BJ (cell line): ENCODE results near the gene ARL6IP5. TPM values are rescaled to one million over a fixed set of nuclear protein-coding genes. Genes with fewer than 3 reads are reported as not detected.

Source experiments
- CTCF ChIA-PET: fragments of 350-600 bp; formaldehyde crosslinking; extraction: SDS; loops from one replicate; lab custom pipeline; 2021; ENCODE audit warnings: antibody characterized with exemption, inconsistent platforms; lab: Yijun Ruan, JAX
- POLR2A ChIA-PET: fragments of 300-600 bp; sonication (Branson Sonifier 250); formaldehyde crosslinking; extraction: SDS; loops from one replicate; lab custom pipeline; 2021; ENCODE audit warnings: antibody characterized with exemption; lab: Charles Lee
- DNase-seq: peaks from one replicate; pipeline ENCODE4 v3.0.0-alpha.2; 2011; ENCODE audit warnings: low read depth
- H3K27me3 ChIP-seq: 2 replicates; pipeline ENCODE4 v1.6.0; 2011; ENCODE audit warnings: low read length; ENCODE audit not compliant: control insufficient read depth, insufficient read depth
- H3K36me3 ChIP-seq: 2 replicates; pipeline ENCODE4 v1.5.1; 2011; ENCODE audit warnings: low read length; ENCODE audit not compliant: control insufficient read depth, insufficient read depth
- H3K4me3 ChIP-seq: 2 replicates; pipeline ENCODE4 v1.5.1; 2011; ENCODE audit warnings: low read depth, mild to moderate bottlenecking, control low read depth, low read length
- CTCF ChIP-seq: IDR thresholded peaks from 2 replicates; pipeline ENCODE4 v1.5.1; 2011; ENCODE audit warnings: low read depth, mild to moderate bottlenecking, control low read depth, inconsistent platforms, low read length, moderate library complexity; ENCODE audit not compliant: insufficient read depth
- polyA minus RNA-seq: library from RNA; depleted of rRNA, polyadenylated mRNA; stranded (reverse); fragments of >200 nt; gene quantifications from 2 replicates; pipeline ENCODE4 v1.2.3, GENCODE V29; 2011; rRNA and poly(A)+ RNA removed
- polyA plus RNA-seq: library from polyadenylated mRNA; depleted of rRNA; stranded (reverse); fragments of >200 nt; gene quantifications from 2 replicates; pipeline ENCODE4 v1.2.3, GENCODE V29; 2011; rRNA removed

ARL6IP5 gene
- 129 TPM in 2 replicates for polyA plus RNA-seq
- polyA minus RNA-seq = 36.7 and 80.6 TPM in 2 replicates

- Histone ChIP-seq H3K4me3 (peak within 1 kb of the TSS; percentile 83), H3K27me3 (no peaks in the 10 kb centered on the region), H3K36me3 (no peaks in the 10 kb centered on the region)
- no peak for DNase-seq
- CTCF ChIA-PET = interaction anchor here (0.8 to 3.0 kb wide), 2 partner anchors 9 to 36 kb away, joined by 3 to 19 read pairs; partner anchors contain the start of gene LMOD3
- POLR2A ChIA-PET = no interaction called here
- no peak for TF ChIP-seq CTCF
These were observed at the start of gene ARL6IP5 for GRCh38 chr3:69084326-69085167. ARL6IP5 (plus strand) TSS chr3:69084937; CDS start chr3:69085048, 111 bp downstream.

- no peak for TF ChIP-seq CTCF
These were observed 40.1 kb upstream of the ARL6IP5 start for GRCh38 chr3:69044608-69045007.

GRCh38 chr3:69048990-69049389 lies 35.7 kb upstream of the ARL6IP5 start:
- no peak for DNase-seq
- ChIA-PET CTCF (no interaction called here), POLR2A (no interaction called here)
- TF ChIP-seq CTCF = no peak
- peaks cover 6% of the 10 kb centered on the region for H3K36me3 ChIP-seq
- no peaks in the 10 kb centered on the region for H3K27me3 ChIP-seq
- no peak overlapping the region for H3K4me3 ChIP-seq

More at GRCh38 chr3:69044608-69045007, 40.1 kb upstream of the ARL6IP5 start:
- peaks cover 12% of the 10 kb centered on the region for H3K36me3 ChIP-seq
- no peak overlapping the region for H3K4me3 ChIP-seq
- CTCF ChIA-PET = interaction anchor here (0.6 kb wide), 2 partner anchors 45 to 67 kb away, joined by 3 read pairs; no protein-coding TSS in a partner anchor
- POLR2A ChIA-PET = no interaction called here
- H3K27me3 ChIP-seq = no peaks in the 10 kb centered on the region
- DNase-seq = no peak

- peaks cover 3% of the 10 kb centered on the region for H3K36me3 ChIP-seq
- ChIA-PET CTCF (interaction anchor here (1.0 to 1.6 kb wide), 4 partner anchors 12 to 61 kb away, joined by 3 to 4 read pairs (median 3); no protein-coding TSS in a partner anchor), POLR2A (no interaction called here)
- H3K27me3 ChIP-seq = no peaks in the 10 kb centered on the region
- no peak for TF ChIP-seq CTCF
- H3K4me3 ChIP-seq = peak within 1 kb of the TSS; percentile 69
- peak; percentile 94 for DNase-seq
These were observed 32.8 kb upstream of the ARL6IP5 start, which contains the start of gene TMF1 for GRCh38 chr3:69051756-69052471. TMF1 (minus strand) TSS chr3:69052333; CDS start chr3:69052086, 247 bp downstream.
